Measurements from ENCODE around the gene DSTN. TPM values are rescaled to one million over a fixed set of nuclear protein-coding genes. Genes with fewer than 3 reads are reported as not detected.

Gene DSTN
- total and polyA plus RNA-seq, 9 of the 15 experiments (the other 6 are each of a cell fraction or from before 2014, with no cell fraction given), result 25.7 to 88.3 (median 61.0) TPM

DNA sequence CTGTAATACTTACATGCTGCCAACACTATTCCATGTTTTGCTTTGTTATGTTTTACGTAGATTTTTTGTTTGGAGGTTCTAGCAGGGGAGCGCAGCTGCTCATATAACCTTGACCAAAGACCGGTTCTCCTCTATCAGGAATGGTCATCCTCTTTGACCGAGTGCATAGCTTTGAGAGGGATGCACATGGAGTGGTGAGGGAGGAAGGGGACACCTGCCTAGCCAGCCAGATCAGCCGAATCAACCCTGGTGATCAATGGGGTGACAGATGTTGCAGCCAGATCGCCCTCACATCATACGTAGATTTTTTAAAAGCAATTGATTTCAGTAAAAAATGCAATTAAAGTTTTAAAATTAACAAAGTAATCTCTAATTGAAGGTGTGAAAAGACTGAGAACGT lies 6.3 kb downstream of the DSTN start:
- Histone ChIP-seq H3K27me3 (ENCODE audit: control insufficient read depth in 2 of 2, insufficient read depth in 2 of 2, low read length in 2 of 2) (no peaks in the 10 kb centered on the region), H3K9me3 (replicated peaks; ENCODE audit: control insufficient read depth, insufficient read depth, low read depth, low read length) (no peaks in the 10 kb centered on the region), H3K79me2 (ENCODE audit: control insufficient read depth, insufficient read depth, low read length) (peaks cover 69% of the 10 kb centered on the region), H3K4me3 (no peak overlapping the region), H3K27ac (ENCODE audit: extremely low read depth, low read depth, low read length) (no peak overlapping the region), H3K9ac (ENCODE audit: insufficient read depth in 1 of 2, low read depth in 2 of 2, low read length in 2 of 2) (no peak overlapping the region), H3K9me1 (ENCODE audit: control insufficient read depth, insufficient read depth, low read length) (no peaks in the 10 kb centered on the region), H3K36me3 (ENCODE audit: control insufficient read depth, insufficient read depth, low read length) (no peaks in the 10 kb centered on the region), H3K4me2 (ENCODE audit: insufficient read depth, low read length) (no peak overlapping the region), H2AFZ (ENCODE audit: low read depth, low read length) (no peak overlapping the region), H3K4me1 (replicated peaks in 1 of 2; ENCODE audit: control insufficient read depth in 2 of 2, insufficient read depth in 2 of 2, low read length in 2 of 2) (peaks cover 0 to 9% of the 10 kb centered on the region in 2 experiments; a peak in 3 of 5 replicates), H4K20me1 (replicated peaks; ENCODE audit: control insufficient read depth, insufficient read depth, low read length) (0 out of 2 replicates have a peak, but pooled peaks cover 7% of the 10 kb centered on the region)
- in situ Hi-C loops (cut with MboI), result no loop called here
- ATAC-seq, result no peak
- CTCF ChIA-PET (ENCODE audit: low intra/inter-chr PET ratio), result no interaction called here
- 84% methylated on average over 5 of the region's 8 CpGs for WGBS (ENCODE audit: insufficient coverage, low coverage, missing lambda C conversion rate)
- TF ChIP-seq ZNF507 (tag; conservative IDR thresholded peaks at IDR 0.05) (no peak), ZNF174 (CRISPR knock-in tag; IDR thresholded peaks at IDR 0.05) (no peak), KLF6 (CRISPR knock-in tag; IDR thresholded peaks at IDR 0.05; ENCODE audit: borderline replicate concordance) (no peak), MXI1 (IDR thresholded peaks at IDR 0.05; ENCODE audit: low read depth, low read length) (no peak), ZNF584 (CRISPR knock-in tag; IDR thresholded peaks at IDR 0.05; ENCODE audit: low read depth) (no peak), TFAM (CRISPR knock-in tag; conservative IDR thresholded peaks at IDR 0.05) (no peak), GTF2E2 (tag; IDR thresholded peaks at IDR 0.05) (no peak), ZNF224 (CRISPR knock-in tag; IDR thresholded peaks at IDR 0.05) (no peak), ZFP36 (IDR thresholded peaks at IDR 0.05; ENCODE audit: low read depth, low read length, partially characterized antibody) (no peak)
- no peak for FAIRE-seq
- no TSS peak for BruUV-seq (replicated peaks)
- POLR2A ChIA-PET, result no interaction called here
- intact Hi-C loops (cut with micrococcal nuclease), result no loop called here
- DNase-seq (ENCODE audit: extremely low read depth in 1 of 4, low spot score in 3 of 4), result no peak
